Measurements from ENCODE around the gene CHID1. TPM values are rescaled to one million over a fixed set of nuclear protein-coding genes. Genes with fewer than 3 reads are reported as not detected.

The CHID1 gene
- total RNA-seq, 1 donor, result 48.9 TPM

DNA sequence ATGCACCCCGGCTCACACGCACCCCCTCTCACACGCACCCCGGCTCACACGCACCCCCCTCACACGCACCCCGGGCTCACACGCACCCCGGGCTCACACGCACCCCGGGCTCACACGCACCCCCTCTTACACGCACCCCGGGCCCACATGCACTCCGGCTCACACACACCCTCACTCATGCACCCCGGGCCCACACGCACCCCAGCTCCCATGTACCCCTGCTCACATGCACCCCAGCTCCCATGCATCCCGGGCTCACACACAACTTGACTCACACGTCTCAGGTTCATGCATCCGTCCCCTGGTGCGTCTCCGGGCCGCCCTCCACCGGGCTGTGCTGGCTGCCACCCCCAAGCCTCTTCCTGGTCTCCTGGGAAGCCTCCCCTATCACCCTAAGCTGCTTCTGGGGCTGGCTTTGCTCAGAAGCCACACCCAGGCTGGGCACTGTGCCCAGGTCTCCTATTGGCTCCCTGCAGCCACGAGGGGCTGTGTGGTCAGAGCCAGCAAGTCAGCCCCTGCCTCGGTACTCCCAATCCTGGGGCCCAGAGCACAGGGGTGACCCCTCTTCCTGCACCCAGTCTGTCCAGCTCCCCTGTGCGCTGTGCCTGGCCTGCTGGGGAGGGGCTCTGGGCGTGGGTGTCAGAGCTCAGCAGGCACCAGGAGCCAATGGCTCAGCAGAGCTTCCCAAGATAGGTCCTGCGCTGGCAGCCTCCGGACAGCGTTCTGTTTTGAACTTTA is 51.0 kb downstream of the CHID1 start:
- Histone ChIP-seq H3K79me2 (ENCODE audit: insufficient read depth, low read length) (peaks cover 68% of the 10 kb centered on the region), H4K20me1 (ENCODE audit: insufficient read depth, low read length) (peaks cover 60% of the 10 kb centered on the region), H2AFZ (ENCODE audit: low read length) (no peak overlapping the region), H3K4me2 (ENCODE audit: insufficient read depth, low read length) (peak overlapping the region; percentile 56), H3K36me3 (ENCODE audit: insufficient read depth, low read length) (peaks cover 3% of the 10 kb centered on the region), H3K27me3 (ENCODE audit: insufficient read depth, low read length) (no peaks in the 10 kb centered on the region), H3K9me3 (ENCODE audit: low read depth, low read length) (no peaks in the 10 kb centered on the region), H3K4me1 (ENCODE audit: insufficient read depth, low read length) (peaks cover 7% of the 10 kb centered on the region), H3K27ac (ENCODE audit: low read depth, low read length) (peak overlapping the region; percentile 70), H3K4me3 (ENCODE audit: insufficient read depth, low read length) (peak overlapping the region; percentile 37)
- TF ChIP-seq CTCF (IDR thresholded peaks at IDR 0.05; ENCODE audit: extremely low read depth, low read depth, low read length), result no peak
- peak; percentile 100 for DNase-seq (ENCODE audit: insufficient read length, low spot score, missing footprints)

DNA sequence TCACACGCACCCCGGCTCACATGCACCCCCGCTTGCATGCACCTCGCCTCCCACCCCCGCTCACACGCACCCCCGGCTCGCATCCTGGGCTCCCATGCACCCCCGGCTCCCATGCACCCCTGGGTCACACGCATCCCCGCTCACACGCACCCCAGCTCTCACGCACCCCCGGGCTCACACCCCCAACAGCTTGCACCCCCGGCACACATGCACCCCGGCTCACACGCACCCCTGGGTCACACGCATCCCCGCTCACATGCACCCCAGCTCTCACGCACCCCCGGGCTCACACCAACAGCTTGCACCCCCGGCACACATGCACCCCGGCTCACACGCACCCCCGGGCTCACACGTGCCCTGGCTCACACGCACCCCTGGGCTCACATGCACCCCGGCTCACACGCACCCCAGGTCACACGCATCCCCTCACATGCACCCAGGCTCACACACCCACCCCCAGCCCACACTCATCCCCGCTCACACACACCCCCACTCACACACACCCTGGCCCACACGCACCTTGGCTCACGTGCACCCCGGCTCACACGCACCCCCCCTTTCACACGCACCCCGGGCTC is 51.8 kb downstream of the CHID1 start:
- peaks cover 3% of the 10 kb centered on the region for H3K36me3 ChIP-seq (ENCODE audit: insufficient read depth, low read length)
- H3K9me3 ChIP-seq (ENCODE audit: low read depth, low read length), result no peaks in the 10 kb centered on the region
- H3K79me2 ChIP-seq (ENCODE audit: insufficient read depth, low read length), result peaks cover 75% of the 10 kb centered on the region
- H3K4me2 ChIP-seq (ENCODE audit: insufficient read depth, low read length), result no peak overlapping the region
- no peak overlapping the region for H2AFZ ChIP-seq (ENCODE audit: low read length)
- no peaks in the 10 kb centered on the region for H3K27me3 ChIP-seq (ENCODE audit: insufficient read depth, low read length)
- peaks cover 7% of the 10 kb centered on the region for H3K4me1 ChIP-seq (ENCODE audit: insufficient read depth, low read length)
- H3K4me3 ChIP-seq (ENCODE audit: insufficient read depth, low read length), result no peak overlapping the region
- TF ChIP-seq CTCF (IDR thresholded peaks at IDR 0.05; ENCODE audit: extremely low read depth, low read depth, low read length), result no peak
- H4K20me1 ChIP-seq (ENCODE audit: insufficient read depth, low read length), result peaks cover 64% of the 10 kb centered on the region
- no peak overlapping the region for H3K27ac ChIP-seq (ENCODE audit: low read depth, low read length)
- no peak for DNase-seq (ENCODE audit: insufficient read length, low spot score, missing footprints)

DNA sequence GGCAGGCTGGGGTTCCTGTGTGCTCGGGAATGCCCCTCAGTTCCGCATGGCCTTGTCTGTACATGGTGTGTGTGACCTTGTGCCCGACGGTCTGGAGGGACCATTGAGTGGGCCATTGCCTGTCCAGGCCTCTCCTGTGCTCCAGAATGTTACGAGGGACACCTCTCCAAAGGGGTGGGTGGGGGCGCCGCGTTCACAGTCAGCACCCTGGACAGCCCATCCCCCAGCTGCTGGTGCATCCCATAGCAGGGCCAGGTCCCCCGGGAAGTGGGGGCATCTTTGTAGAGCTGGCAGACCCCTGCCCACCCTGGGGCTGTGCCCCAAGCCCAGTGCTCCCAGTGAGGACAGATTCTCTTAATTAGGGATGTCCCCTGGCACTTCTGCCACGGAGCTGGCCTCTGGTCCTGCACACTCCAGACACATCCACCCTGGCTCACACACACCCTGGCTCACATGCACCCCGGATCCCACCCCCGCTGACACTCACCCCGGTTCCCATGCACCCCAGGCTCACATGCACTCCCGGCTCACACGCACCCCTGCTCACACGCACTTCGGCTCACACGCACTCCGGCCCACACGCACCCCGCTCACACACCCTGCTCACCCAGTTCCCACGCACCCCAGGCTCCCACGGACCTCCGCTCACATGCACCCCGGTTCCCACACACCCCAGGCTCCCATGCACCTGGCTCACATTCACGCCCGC is 52.4 kb downstream of the CHID1 start:
- Histone ChIP-seq H3K36me3 (ENCODE audit: insufficient read depth, low read length) (peaks cover 3% of the 10 kb centered on the region), H3K4me3 (ENCODE audit: insufficient read depth, low read length) (no peak overlapping the region), H2AFZ (ENCODE audit: low read length) (no peak overlapping the region), H3K27me3 (ENCODE audit: insufficient read depth, low read length) (no peaks in the 10 kb centered on the region), H4K20me1 (ENCODE audit: insufficient read depth, low read length) (peaks cover 68% of the 10 kb centered on the region), H3K4me1 (ENCODE audit: insufficient read depth, low read length) (peaks cover 7% of the 10 kb centered on the region), H3K79me2 (ENCODE audit: insufficient read depth, low read length) (peaks cover 81% of the 10 kb centered on the region), H3K9me3 (ENCODE audit: low read depth, low read length) (no peaks in the 10 kb centered on the region), H3K27ac (ENCODE audit: low read depth, low read length) (no peak overlapping the region), H3K4me2 (ENCODE audit: insufficient read depth, low read length) (no peak overlapping the region)
- no peak for DNase-seq (ENCODE audit: insufficient read length, low spot score, missing footprints)
- no peak for TF ChIP-seq CTCF (IDR thresholded peaks at IDR 0.05; ENCODE audit: extremely low read depth, low read depth, low read length)

GRCh38 chr11:856397-856796 is 54.2 kb downstream of the CHID1 start:
- no peak overlapping the region for H3K27ac ChIP-seq (ENCODE audit: low read depth, low read length)
- H2AFZ ChIP-seq (ENCODE audit: low read length), result no peak overlapping the region
- H3K4me1 ChIP-seq (ENCODE audit: insufficient read depth, low read length), result peaks cover 7% of the 10 kb centered on the region
- no peaks in the 10 kb centered on the region for H3K9me3 ChIP-seq (ENCODE audit: low read depth, low read length)
- H3K4me2 ChIP-seq (ENCODE audit: insufficient read depth, low read length), result no peak overlapping the region
- no peaks in the 10 kb centered on the region for H3K27me3 ChIP-seq (ENCODE audit: insufficient read depth, low read length)
- DNase-seq (ENCODE audit: insufficient read length, low spot score, missing footprints), result no peak
- TF ChIP-seq CTCF (IDR thresholded peaks at IDR 0.05; ENCODE audit: extremely low read depth, low read depth, low read length), result no peak
- H4K20me1 ChIP-seq (ENCODE audit: insufficient read depth, low read length), result peaks cover 59% of the 10 kb centered on the region
- peaks cover 3% of the 10 kb centered on the region for H3K36me3 ChIP-seq (ENCODE audit: insufficient read depth, low read length)
- peaks cover 87% of the 10 kb centered on the region for H3K79me2 ChIP-seq (ENCODE audit: insufficient read depth, low read length)
- H3K4me3 ChIP-seq (ENCODE audit: insufficient read depth, low read length), result no peak overlapping the region

All from osteoblast (primary cell).